Measurements from ENCODE around the gene ALPG.
"Not testable (repeated sequence)": the region's sequence is repeated elsewhere in the genome, so short reads cannot be mapped to it uniquely, and the experiment has no call there.

The ALPG gene

GRCh38 chr2:232398293-232399034 is 8.2 kb upstream of the ALPG start:
- DNase-seq, result no peak

DNA sequence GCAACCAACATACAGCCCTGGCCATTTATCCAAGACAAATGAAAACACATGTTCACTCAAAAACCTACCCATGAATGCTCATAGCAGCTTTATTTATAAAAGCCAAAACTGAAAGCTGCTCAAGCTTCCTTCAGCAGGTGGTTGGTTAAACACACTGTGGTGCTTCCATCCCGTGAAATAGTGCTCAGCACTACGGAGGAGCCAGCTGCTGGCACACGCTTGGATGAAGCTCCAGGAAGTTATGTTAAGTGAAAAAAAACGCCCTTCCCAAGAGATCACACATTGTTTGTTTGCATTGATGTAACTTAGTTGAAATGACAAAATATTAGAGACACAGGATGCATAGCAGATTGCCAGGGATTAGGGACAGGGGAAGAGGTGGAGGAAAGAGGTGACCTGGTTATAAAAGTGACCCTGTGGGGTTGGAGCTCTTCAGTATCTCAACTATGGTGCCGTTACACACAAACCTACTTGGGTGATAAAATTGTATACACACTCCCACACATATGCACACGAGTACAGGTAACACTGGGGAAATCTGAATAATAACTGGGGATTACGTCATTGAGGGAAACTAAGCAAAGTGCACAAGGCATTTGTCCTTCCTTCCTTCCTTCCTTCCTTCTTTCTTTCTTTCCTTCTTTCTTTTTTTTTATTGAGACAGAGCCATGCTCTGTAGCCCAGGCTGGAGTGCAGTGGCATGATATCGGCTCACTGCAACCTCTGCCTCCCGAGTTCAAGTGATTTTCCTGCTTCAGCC is 6.2 kb upstream of the ALPG start:
- DNase-seq, result no peak

DNA sequence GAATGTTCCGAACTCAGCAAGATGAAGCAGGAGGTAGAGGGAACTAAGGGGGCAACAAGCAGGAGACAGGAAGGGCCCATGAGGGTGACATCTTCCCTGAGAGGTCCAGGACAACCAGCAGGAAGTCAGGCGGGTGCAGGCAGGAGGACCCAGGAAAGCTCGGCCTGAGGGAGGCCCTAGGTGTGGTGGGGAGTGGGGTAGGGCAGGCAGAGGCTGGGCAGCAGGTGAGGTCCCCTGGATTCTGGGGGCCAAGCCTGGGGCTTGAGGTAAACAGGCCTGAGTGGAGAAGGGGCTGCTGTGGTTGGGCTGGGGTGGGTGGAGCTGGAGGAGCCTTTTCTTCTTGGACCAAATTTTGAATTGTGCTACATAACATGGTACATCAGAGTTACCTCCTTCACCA is 4.1 kb upstream of the ALPG start:
- DNase-seq, result no peak

GRCh38 chr2:232405943-232406510 is 617 bp upstream of the ALPG start:
- DNase-seq, result no peak

- DNase-seq, result not testable (repeated sequence)
These were observed 945 bp downstream of the ALPG start for GRCh38 chr2:232407428-232408150.

- not testable (repeated sequence) for DNase-seq
These were observed 1.6 kb downstream of the ALPG start for GRCh38 chr2:232408269-232408668.

DNA sequence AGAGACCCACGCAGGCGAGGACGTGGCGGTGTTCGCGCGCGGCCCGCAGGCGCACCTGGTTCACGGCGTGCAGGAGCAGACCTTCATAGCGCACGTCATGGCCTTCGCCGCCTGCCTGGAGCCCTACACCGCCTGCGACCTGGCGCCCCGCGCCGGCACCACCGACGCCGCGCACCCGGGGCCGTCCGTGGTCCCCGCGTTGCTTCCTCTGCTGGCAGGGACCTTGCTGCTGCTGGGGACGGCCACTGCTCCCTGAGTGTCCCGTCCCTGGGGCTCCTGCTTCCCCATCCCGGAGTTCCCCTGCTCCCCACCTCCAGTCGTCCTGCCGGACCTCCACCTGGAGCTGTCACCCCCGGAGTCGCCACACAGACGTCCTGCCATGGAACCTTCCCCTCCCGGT is 3.0 kb downstream of the ALPG start:
- not testable (repeated sequence) for DNase-seq

GRCh38 chr2:232410238-232410900 is 3.7 kb downstream of the ALPG start:
- DNase-seq, result no peak

DNA sequence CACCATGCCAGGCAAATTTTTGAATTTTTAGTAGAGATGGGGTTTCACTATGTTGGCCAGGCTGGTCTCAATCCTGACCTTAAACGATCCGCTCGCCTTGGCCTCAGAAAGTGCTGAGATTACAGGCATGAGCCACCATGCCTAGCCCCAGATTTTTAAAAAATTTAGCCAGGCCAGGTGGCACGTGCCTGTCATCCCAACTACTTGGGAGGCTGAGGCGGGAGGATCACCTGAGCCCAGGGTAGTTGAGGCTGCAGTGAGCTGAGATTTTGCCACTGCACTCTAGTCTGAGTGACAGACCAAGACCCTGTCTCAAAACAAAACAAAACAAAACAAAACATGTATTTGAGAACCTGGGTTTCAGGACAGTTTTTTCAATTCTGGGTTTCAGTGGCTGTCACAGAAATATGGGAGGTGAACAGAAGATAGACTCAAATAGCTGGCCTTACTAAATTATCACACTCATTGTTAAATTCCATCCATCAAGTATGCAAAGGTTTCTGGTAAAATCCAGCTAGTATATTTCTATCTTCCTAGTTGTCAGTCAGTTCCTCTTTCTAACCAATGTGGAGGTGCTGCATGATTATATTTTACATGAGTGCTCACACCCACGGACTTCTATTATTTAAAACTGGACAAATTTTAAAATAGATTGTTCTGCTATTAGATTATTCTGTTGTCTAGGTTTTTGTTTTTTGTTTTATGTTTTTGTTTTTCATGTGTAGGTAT is 5.4 kb downstream of the ALPG start:
- no peak for DNase-seq

- DNase-seq, result no peak
These were observed 6.3 kb downstream of the ALPG start for GRCh38 chr2:232412986-232413385.

DNA sequence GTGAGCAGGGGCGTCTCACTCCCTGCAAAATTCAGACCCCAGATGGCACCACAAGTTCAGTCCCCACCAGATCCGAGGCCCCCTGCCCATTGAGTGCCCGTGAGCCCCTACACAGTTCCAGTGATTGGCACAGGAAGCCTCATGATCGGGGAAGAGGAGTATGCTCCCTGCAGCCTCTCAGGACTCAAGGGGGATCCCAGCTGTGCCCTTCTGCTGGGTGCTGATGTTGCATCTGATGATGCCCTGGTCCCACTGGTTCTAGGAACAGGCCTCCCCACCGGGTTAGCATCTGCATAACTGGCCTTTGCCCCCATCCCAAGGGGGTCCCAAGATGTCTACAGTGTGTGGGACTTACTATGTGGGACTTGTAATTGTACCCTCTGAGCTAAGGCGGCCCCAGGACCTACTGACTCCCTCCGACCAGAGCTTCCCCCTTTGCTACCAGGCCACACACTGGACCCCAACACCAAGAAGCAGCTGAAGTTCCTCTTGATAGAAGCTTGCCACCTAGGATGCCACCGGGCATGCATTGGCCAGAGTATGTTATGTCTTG is 8.6 kb downstream of the ALPG start:
- DNase-seq, result no peak

DNA sequence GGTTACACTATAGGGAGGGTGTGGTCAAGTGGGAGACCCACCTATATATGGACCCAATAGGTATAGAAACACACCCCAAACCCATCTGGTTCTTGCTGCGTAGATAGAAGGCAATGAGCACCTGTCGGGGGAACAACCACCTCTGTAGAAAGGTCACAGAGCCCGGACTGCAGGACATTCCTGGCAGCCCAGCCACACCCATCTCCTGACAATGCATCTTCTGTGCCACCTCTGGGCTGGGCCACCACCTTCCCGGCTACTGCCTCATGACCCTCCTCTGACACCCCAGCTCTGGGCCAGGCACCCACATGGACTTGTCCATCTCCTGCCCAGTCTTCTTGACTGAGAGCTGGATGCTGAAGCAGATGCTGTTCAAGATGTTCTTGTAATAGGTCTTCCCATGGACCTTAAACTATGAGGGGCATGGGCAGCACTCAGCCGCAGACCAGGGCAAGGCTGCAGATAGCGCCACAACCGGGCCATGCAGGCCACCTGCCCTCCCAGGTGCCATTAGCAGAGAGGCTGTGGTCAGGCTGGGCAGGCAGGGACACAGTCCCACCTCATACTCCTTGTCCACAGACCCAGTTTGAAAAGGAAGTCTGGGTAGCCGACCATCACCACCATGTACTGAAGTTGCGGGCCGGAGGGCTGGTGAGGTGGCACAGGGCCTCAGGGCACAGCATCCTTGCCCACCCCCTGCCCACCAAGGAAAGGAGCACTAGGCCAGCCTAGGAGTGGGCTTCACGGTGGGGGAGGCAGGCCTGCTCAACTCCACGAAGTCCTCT is 9.3 kb downstream of the ALPG start:
- DNase-seq, result no peak

DNA sequence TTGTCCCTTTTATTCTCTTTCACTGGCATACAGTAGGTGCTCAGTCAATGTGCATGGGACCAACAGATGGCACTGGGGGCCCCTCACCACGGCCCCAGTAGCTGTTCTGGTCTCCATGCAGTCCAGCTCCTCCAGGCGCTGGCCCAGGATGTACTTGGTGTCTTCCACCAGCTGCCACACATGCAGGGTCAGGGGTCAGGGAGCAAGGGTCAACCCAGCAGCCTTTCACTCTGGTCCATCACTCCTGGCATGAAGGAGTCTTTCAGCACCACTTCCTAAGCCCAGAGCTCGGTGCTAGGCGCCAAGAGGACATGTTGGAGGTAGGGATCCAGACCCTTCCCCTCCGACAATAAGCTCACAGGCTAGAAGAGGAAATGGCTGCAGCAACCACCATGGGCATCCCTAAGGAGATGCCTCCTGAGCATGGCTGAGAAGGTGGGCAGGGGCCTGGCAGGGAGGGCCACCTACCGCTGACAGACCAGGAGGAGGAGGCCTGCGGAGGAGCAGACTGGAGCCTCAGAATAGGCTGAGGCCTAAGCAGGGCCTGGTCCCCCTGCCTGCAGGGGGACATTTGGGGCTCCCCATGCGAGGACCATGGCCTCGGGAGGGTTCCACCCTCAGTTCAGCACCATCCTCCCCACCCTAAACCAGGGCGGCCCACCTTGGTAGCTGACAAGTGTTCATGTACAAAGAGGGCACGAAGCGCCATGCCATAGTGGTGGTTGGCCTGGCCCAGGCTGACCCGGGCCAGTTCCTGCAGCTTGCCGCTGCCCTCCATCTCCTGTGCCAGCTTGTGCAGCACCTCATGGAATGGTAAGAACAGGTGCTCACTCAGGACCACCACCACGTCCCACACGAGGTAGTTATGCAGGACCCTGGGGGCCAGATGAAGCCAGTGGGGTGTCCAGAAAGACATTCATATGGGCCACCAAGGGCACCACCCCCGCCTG is 10.2 kb downstream of the ALPG start:
- DNase-seq, result no peak

DNA sequence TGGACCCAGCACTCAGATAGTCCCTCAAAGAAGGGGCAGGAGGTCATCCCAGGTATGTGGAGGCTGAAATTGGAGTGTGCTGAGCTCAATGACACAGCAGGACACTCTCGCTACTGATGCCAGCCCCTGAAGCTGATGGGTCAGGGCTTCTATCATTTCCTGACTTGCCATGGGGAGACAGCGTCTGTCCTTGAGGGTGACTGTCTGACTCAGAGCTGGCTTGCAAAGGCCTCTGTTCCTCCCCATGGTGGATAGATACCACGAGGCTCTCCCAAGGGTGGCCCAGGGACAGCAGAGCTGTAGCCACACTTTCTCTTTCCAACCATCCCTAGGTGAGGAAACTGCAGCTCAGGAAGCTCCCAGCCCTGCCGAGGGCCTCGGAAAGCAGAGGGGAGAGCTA is 10.8 kb downstream of the ALPG start:
- DNase-seq, result no peak

GRCh38 chr2:232418056-232418455 is 11.4 kb downstream of the ALPG start:
- DNase-seq, result no peak

DNA sequence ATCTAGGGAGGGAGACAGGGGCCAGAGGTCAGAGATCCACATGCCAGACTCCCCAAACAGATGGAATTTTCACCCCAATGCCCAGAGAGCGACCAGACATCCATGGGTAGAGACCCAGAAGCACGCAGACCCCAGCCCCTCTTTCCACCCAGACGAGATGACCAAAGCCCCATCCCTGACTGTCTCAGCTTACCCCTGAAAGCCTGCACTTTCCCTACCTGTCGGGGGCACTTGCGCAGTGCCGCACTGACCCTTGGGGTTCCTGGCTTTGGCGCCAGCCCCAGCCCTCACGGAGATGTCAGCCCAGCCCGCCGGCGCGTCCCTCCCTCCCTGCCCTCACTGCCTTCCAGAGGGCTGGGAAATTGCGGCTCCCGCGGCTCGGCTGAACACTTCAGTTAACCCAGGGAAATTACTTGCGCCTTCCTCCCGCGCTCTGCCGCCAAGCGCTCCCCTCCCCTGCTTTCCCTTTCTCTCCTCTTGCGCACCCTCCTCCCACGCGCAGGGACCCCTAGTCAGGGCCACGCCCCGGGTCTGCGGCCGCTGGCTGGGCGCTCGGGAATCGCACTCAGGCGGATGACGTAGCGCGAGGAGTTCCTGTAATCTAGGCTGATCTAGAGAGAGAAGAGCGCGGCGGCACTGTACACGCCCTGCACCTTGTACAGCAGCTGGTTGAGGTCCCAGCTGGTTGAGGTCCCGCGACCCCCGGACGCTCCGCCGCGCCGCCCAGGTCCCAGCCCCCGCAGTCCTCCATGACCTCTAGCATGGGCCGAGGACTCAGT is 12.0 kb downstream of the ALPG start:
- no peak for DNase-seq

- DNase-seq, result no peak
These were observed 12.8 kb downstream of the ALPG start for GRCh38 chr2:232419245-232420072.

DNA sequence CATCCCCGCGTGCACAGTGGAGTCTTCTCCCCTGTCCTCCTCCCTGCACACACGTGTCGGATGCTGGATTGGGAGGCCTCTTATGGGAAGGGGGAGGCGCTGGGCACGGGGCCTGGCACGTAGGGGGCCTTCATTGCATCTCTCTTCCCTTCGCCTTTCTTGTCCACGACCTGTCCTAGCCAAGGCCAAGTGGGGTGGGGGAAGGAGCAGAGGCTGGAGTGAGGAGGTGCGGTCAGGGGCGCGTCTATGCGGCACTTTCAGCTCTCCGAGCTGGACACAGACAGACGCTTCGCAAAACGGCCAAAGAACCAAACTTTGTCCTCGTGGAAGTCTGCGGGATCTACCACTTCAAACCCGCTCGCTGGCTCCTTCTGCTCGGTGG is 13.4 kb downstream of the ALPG start:
- no peak for DNase-seq

Measured in activated CD4-positive, alpha-beta T cell treated with anti-CD3 and anti-CD28 coated beads, Interleukin-2, amount 50 U/mL, for 4 hours (primary cell).